ENCODE data around the gene PDSS2.

DNA sequence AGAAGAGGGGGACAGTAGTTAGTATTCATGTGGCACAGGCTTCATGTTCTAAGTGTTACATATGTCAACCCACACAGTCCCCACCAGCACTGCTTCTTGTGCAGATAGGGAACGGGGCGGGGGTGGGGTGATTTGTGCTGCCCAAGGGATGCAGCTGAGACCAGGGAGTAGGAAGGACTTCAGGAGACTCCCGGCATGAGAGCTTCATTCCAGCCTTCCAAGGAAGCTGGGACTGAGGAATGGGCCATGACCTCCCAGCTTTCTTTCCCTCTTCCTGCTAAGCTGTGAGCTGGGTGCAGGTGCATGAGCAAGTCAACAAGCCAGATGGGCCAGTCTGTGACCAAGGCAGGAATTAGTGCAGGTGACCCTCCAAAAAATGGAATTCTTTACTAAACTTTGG is 353.2 kb downstream of the PDSS2 start:
- TF ChIP-seq POLR2A (IDR thresholded peaks at IDR 0.05): no peak
- TF ChIP-seq, protein P1, sequence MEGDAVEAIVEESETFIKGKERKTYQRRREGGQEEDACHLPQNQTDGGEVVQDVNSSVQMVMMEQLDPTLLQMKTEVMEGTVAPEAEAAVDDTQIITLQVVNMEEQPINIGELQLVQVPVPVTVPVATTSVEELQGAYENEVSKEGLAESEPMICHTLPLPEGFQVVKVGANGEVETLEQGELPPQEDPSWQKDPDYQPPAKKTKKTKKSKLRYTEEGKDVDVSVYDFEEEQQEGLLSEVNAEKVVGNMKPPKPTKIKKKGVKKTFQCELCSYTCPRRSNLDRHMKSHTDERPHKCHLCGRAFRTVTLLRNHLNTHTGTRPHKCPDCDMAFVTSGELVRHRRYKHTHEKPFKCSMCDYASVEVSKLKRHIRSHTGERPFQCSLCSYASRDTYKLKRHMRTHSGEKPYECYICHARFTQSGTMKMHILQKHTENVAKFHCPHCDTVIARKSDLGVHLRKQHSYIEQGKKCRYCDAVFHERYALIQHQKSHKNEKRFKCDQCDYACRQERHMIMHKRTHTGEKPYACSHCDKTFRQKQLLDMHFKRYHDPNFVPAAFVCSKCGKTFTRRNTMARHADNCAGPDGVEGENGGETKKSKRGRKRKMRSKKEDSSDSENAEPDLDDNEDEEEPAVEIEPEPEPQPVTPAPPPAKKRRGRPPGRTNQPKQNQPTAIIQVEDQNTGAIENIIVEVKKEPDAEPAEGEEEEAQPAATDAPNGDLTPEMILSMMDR (IDR thresholded peaks at IDR 0.05): no peak

Measured in testis (tissue), 2 donors.